GM12878 (cell line): Measurements from ENCODE around the gene AQP5. TPM values are rescaled to one million over a fixed set of nuclear protein-coding genes. Genes with fewer than 3 reads are reported as not detected.
A peak's percentile ranks its signal among the peaks of the same experiment; 100 is the strongest.
"Not testable (repeated sequence)": the region's sequence is repeated elsewhere in the genome, so short reads cannot be mapped to it uniquely, and the experiment has no call there.

Source experiments
- ATAC-seq: fragments of 200-7000 bp; cut with Tn5 transposase; 3 replicates; pipeline ENCODE4 v1.9.1; 2020; ENCODE audit warnings: mild to moderate bottlenecking, moderate library complexity
- BruUV-seq: library from RNA; stranded (reverse); fragments of 400-500 nt; replicated peaks from 2 replicates; lab custom pipeline; 2021; lab: Mats Ljungman, UMichigan
- CTCF ChIA-PET: fragments of 300-600 bp; sonication (Branson Sonifier 250); formaldehyde crosslinking; extraction: SDS; loops from one replicate; lab custom pipeline; 2021; ENCODE audit warnings: inconsistent platforms; lab: Yijun Ruan, JAX
- POLR2A ChIA-PET: fragments of 350-600 bp; formaldehyde crosslinking; extraction: SDS; loops from one replicate; lab custom pipeline; 2021; ENCODE audit warnings: inconsistent platforms; lab: Charles Lee
- RAD21 ChIA-PET: fragments of 300-600 bp; sonication (Branson Sonifier 250); formaldehyde crosslinking; loops from one replicate; lab custom pipeline; 2023; ENCODE audit warnings: antibody characterized with exemption; ENCODE audit not compliant: unreplicated experiment; lab: Charles Lee
- SMC1A ChIA-PET: fragments of 300-600 bp; sonication (Branson Sonifier 250); formaldehyde crosslinking; loops from one replicate; lab custom pipeline; 2023; ENCODE audit not compliant: unreplicated experiment, uncharacterized antibody; lab: Charles Lee
- DNase-seq: peaks from one replicate; pipeline ENCODE4 v3.0.0-alpha.2; 2011; ENCODE audit warnings: low read depth, low spot score
- FAIRE-seq: peaks from 3 replicates; lab custom pipeline; 2011; peaks lifted over from hg19 to GRCh38; lab: Jason Lieb, UNC
- H2AFZ ChIP-seq: 2 replicates; pipeline ENCODE4 v1.6.0; 2011; ENCODE audit warnings: low read depth, low read length, control low read depth; ENCODE audit not compliant: control insufficient read depth
- H3K27ac ChIP-seq: 2 replicates; pipeline ENCODE4 v1.5.1; 2011; ENCODE audit warnings: control low read depth; ENCODE audit not compliant: control insufficient read depth, insufficient read depth
- H3K27me3 ChIP-seq, 2 experiments: replicated peaks in 1 of 2; 2 replicates each; pipeline versions ENCODE4 v1.6.0 to v1.6.1; 2011; ENCODE audit warnings: low read length in 1 of 2; ENCODE audit not compliant: control insufficient read depth in 2 of 2, insufficient read depth in 2 of 2
- H3K36me3 ChIP-seq, 2 experiments: 2 replicates each; pipeline ENCODE4 v1.5.1; 2011; ENCODE audit warnings: low read length in 1 of 2; ENCODE audit not compliant: control insufficient read depth in 2 of 2, insufficient read depth in 2 of 2
- H3K4me1 ChIP-seq: 2 replicates; pipeline ENCODE4 v1.6.1; 2011; ENCODE audit warnings: mild to moderate bottlenecking, low read length, moderate library complexity, mixed read lengths; ENCODE audit not compliant: control insufficient read depth, insufficient read depth
- H3K4me2 ChIP-seq: 2 replicates; pipeline ENCODE4 v1.6.0; 2011; ENCODE audit warnings: control low read depth; ENCODE audit not compliant: control insufficient read depth, insufficient read depth
- H3K4me3 ChIP-seq: fragments of 200-600 bp; sonication (generic); 2 replicates; pipeline ENCODE4 v1.5.1; 2016
- H3K79me2 ChIP-seq: 2 replicates; pipeline ENCODE4 v1.6.0; 2011; ENCODE audit warnings: low read length; ENCODE audit not compliant: control insufficient read depth, insufficient read depth
- H3K9ac ChIP-seq: 2 replicates; pipeline ENCODE4 v1.8.0; 2011; ENCODE audit warnings: low read length, control low read depth, mixed read lengths; ENCODE audit not compliant: control insufficient read depth, insufficient read depth
- H3K9me3 ChIP-seq: replicated peaks from 3 replicates; pipeline ENCODE4 v1.5.1; 2011; ENCODE audit warnings: mild to moderate bottlenecking, low read length; ENCODE audit not compliant: control insufficient read depth, insufficient read depth
- H4K20me1 ChIP-seq: 2 replicates; pipeline ENCODE4 v1.6.0; 2011; ENCODE audit not compliant: control insufficient read depth, insufficient read depth
- E2F4 ChIP-seq: IDR thresholded peaks from 2 replicates; pipeline ENCODE4 v1.6.1; 2012; ENCODE audit warnings: low read depth, low read length, improper control_type of control experiment
- IKZF2 ChIP-seq, 2 experiments: fragments of 450-650 bp; IDR thresholded peaks; 2 replicates each; pipeline ENCODE4 v1.6.1; 2017; ENCODE audit warnings: mild to moderate bottlenecking in 2 of 2, moderate library complexity in 2 of 2
- MTA3 ChIP-seq: IDR thresholded peaks from 2 replicates; pipeline ENCODE4 v1.6.1; 2012; ENCODE audit warnings: low read length, inconsistent platforms, borderline replicate concordance
- NR2C1 ChIP-seq: fragments of 450-650 bp; IDR thresholded peaks from 2 replicates; pipeline ENCODE4 v1.6.1; 2017; ENCODE audit warnings: antibody characterized with exemption, mild to moderate bottlenecking, moderate library complexity
- NRF1 ChIP-seq: conservative IDR thresholded peaks from 2 replicates; pipeline ENCODE4 v1.6.1; 2011; ENCODE audit warnings: mild to moderate bottlenecking, low read depth, low read length, improper control_type of control experiment
- TAF1 ChIP-seq: IDR thresholded peaks from 2 replicates; pipeline ENCODE4 v1.6.1; 2011; ENCODE audit warnings: mild to moderate bottlenecking, low read depth, low read length, borderline replicate concordance
- ZBTB33 ChIP-seq: fragments of 450-650 bp; IDR thresholded peaks from 2 replicates; pipeline ENCODE4 v1.6.1; 2017; ENCODE audit warnings: mild to moderate bottlenecking
- ZNF24 ChIP-seq: fragments of 450-650 bp; IDR thresholded peaks from 2 replicates; pipeline ENCODE4 v1.6.1; 2017; ENCODE audit warnings: antibody characterized with exemption, mild to moderate bottlenecking
- ZNF274 ChIP-seq: IDR thresholded peaks from one replicate; pipeline ENCODE4 v1.8.0; 2011; ENCODE audit not compliant: insufficient read length, insufficient read depth
- ZZZ3 ChIP-seq: IDR thresholded peaks from 2 replicates; pipeline ENCODE4 v1.6.1; 2011; ENCODE audit warnings: low read depth; ENCODE audit not compliant: control insufficient read depth, insufficient read length
- WGBS: methylation state at CpG from one replicate; pipeline ENCODE4 v1.1.6; 2016; ENCODE audit warnings: low lambda C conversion rate; ENCODE audit not compliant: insufficient replicate concordance, insufficient coverage; ENCODE audit errors: missing lambda C conversion rate; 5-methylcytosine and 5-hydroxymethylcytosine counted together
- in situ Hi-C: fragments of 300-500 bp; cut with MboI; formaldehyde crosslinking; loops from 9 replicates; pipeline ENCODE4 v1.14.3; 2018; ENCODE audit warnings: mixed read lengths
- intact Hi-C: fragments of 100-400 bp; cut with micrococcal nuclease; formaldehyde crosslinking; loops from one replicate; pipeline ENCODE4 v1.14.2; 2022; ENCODE audit not compliant: unreplicated experiment
- polyA plus RNA-seq, 11 experiments: library from polyadenylated mRNA; depleted of rRNA in 4 of 11; unstranded in 6 of 11; stranded (reverse) in 5 of 11; fragments of >200 nt; fragmentation: Nextera tagmentation in 4 of 11; fragmentation: Illumina TruSeq in 1 of 11; extraction: Ambion mirVana in 4 of 11; extraction: Trizol in 1 of 11; gene quantifications; 1 replicate in 1 of 11; 2 replicates in 10 of 11; pipeline versions ENCODE4 v1.2.1 to v1.2.3, GENCODE V29; 2011 to 2016; ENCODE audit warnings: inconsistent platforms in 2 of 11, missing spikeins in 2 of 11, low read depth in 1 of 11
- total RNA-seq, 4 experiments: library from RNA; depleted of rRNA in 3 of 4; stranded (reverse); fragments of >200 nt in 3 of 4; fragmentation: Illumina TruSeq in 1 of 4; extraction: Trizol in 1 of 4; gene quantifications; 2 replicates each; pipeline versions ENCODE4 v1.2.1 to v1.2.3, GENCODE V29; 2013 to 2021

AQP5 gene
- total and polyA plus RNA-seq, 10 of the 15 experiments (the other 5 are each of a cell fraction or from before 2014, with no cell fraction given) = not detected

- ChIA-PET POLR2A (interaction anchor here (1.1 kb wide), 1 partner anchor 16 kb away, joined by 3 read pairs; no protein-coding TSS in a partner anchor), CTCF (no interaction called here), RAD21 (no interaction called here), SMC1A (no interaction called here)
- no peaks in the 10 kb centered on the region for H3K9me3 ChIP-seq
- FAIRE-seq = no peak
- no peak overlapping the region for H3K27ac ChIP-seq
- H2AFZ ChIP-seq = no peak overlapping the region
- no peaks in the 10 kb centered on the region for H3K27me3 ChIP-seq
- H4K20me1 ChIP-seq = no peaks in the 10 kb centered on the region
- TF ChIP-seq E2F4 = no peak
- TF ChIP-seq NRF1 = no peak
- no peak for TF ChIP-seq IKZF2 (IDR thresholded peaks at IDR 0.05)
- no peak for TF ChIP-seq ZBTB33
- TF ChIP-seq TAF1 = no peak
- TF ChIP-seq ZNF24 = no peak
- TF ChIP-seq ZZZ3 = no peak
- TF ChIP-seq MTA3 = no peak
- no peak for TF ChIP-seq NR2C1
- no peak for TF ChIP-seq ZNF274
- in situ Hi-C loops = no loop called here
- H3K79me2 ChIP-seq = no peaks in the 10 kb centered on the region
- intact Hi-C loops = loop anchor here (1.0 kb wide), 1 partner anchor 13 kb away; no protein-coding TSS in a partner anchor
- ATAC-seq = no peak
- no peak overlapping the region for H3K4me3 ChIP-seq
- WGBS = 93% methylated on average over 4 of the region's 4 CpGs
- no peaks in the 10 kb centered on the region for H3K4me1 ChIP-seq
- H3K9ac ChIP-seq = no peak overlapping the region
- H3K36me3 ChIP-seq = peaks cover 5 to 31% of the 10 kb centered on the region in 2 experiments
- BruUV-seq = no TSS peak
- H3K4me2 ChIP-seq = no peak overlapping the region
- DNase-seq = no peak
These were observed 26.1 kb downstream of the AQP5 start for GRCh38 chr12:49987625-49988303.

GRCh38 chr12:49989400-49989799, 27.7 kb downstream of the AQP5 start:
- SMC1A ChIA-PET = interaction anchor here (1.3 kb wide), 1 partner anchor 36 kb away, joined by 3 read pairs; no protein-coding TSS in a partner anchor
- 97% methylated on average over 2 of the region's 2 CpGs for WGBS

More at GRCh38 chr12:49989400-49989799, 27.7 kb downstream of the AQP5 start:
- FAIRE-seq, H4K20me1 ChIP-seq, H3K9me3 ChIP-seq, H3K4me2 ChIP-seq, in situ Hi-C loops, H3K27ac ChIP-seq, H3K4me1 ChIP-seq, intact Hi-C loops, RAD21 ChIA-PET, H3K9ac ChIP-seq, H3K27me3 ChIP-seq, DNase-seq, H2AFZ ChIP-seq, ATAC-seq, H3K79me2 ChIP-seq, H3K4me3 ChIP-seq, POLR2A ChIA-PET: not testable (repeated sequence)
- peaks cover 5 to 38% of the 10 kb centered on the region in 2 experiments for H3K36me3 ChIP-seq
- CTCF ChIA-PET = interaction anchor here (1.7 to 1.8 kb wide), 2 partner anchors 8 to 14 kb away, joined by 4 to 5 read pairs; no protein-coding TSS in a partner anchor
- TSS peak; percentile 74 for BruUV-seq
